Measurements from ENCODE around the gene GAS2L1.
"Not testable (repeated sequence)": the region's sequence is repeated elsewhere in the genome, so short reads cannot be mapped to it uniquely, and the experiment has no call there.

GAS2L1 gene

GRCh38 chr22:29342177-29342576 lies 35.7 kb downstream of the GAS2L1 start:
- no peak for DNase-seq (ENCODE audit: low read depth in 2 of 2)

DNA sequence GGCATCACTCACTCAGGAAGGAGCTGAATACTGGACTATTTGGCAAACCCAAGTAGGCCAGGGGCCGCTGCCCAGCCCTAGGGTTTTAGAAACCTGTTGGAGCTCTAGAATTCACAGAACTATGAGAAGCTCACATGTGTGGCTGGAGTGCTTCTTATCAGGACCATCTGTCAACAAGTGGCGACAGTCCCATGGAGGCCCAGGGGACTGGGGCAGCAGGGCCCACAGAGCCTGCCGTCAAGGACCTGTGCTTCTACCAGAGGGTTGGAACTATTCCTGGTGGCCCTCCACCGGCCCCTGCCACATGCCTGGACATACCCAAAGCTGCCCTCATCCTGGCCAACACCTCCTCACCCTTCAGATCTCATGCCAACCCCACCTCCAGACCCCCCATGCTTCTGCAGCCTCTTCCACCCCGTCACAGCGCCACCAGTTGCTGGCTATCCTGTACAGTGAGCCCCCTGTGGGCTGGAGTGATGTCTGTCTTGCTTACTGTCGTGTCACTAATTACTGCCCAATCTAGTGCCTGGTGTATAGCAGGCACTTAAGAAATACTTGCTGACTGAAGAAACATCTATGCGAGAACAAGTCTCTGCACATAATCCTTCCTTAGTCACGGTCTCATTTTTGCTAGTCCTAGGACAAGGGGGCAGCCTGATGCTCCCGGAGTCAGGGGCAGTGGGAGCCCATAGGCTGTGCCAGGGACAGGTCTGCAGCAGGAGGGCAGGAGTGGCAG lies 36.3 kb downstream of the GAS2L1 start:
- DNase-seq (ENCODE audit: low read depth in 2 of 2), result no peak

- no peak for DNase-seq (ENCODE audit: low read depth in 2 of 2)
Observed at GRCh38 chr22:29343313-29343805, 36.9 kb downstream of the GAS2L1 start.

DNA sequence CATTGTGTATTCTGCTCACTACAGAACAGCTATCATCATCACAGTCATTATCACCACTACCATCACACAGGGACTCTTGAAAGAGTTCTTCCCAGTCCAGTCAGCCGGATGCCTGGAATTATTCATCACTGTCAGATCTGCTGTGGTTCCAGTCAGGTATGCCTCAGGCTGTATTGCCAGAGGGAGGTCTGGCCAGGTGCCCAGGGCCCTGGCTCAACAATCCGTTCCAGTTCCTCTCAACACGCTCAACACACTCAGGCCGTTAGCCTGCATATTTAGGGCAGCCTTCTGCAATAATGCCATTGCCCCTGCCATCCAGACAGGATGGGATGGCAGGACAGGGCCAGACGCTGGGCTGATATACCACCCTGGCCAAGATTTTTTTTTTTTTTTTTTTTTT lies 37.7 kb downstream of the GAS2L1 start:
- DNase-seq (ENCODE audit: low read depth in 2 of 2), result no peak

DNA sequence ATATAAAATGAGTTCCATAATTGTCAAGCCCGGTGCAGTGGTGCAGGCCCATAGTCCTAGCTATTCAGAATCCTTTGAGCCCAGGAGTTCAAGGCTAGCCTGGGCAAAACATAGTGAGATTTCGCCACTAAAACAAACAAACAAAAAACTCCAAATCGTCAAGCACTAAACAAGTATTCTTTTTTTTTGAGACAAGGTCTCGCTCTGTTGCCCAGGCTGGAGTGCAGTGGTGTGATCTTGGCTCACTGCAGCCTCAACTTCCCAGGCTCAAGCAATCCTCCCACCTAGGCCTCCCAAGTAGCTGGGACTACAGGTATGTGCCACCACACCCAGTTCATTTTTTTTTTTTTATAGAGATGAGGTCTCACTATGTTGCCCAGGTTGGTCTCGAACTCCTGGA lies 38.4 kb downstream of the GAS2L1 start:
- DNase-seq (ENCODE audit: low read depth in 2 of 2), result not testable (repeated sequence)

- DNase-seq (ENCODE audit: low read depth in 2 of 2), result no peak
Observed at GRCh38 chr22:29345932-29346331, 39.5 kb downstream of the GAS2L1 start.

DNA sequence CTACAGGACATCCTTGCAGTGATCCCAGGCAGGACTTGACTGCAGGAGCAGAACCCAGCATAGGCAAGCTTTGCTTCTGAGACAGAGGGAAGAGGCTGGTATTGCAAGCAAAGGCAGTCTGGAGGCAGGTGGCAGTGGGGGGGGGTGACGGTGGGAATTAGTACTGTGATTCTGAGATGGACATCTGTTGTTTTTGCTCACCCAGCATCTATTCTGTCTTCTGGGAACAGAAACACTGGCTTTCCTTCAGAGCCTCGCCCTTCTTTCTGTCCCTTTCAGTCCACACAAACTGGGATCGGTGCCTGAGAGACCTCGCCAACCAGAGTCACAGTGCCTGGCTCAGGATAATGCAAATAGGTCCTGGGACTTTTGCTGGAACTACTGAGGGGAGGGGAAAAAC lies 40.2 kb downstream of the GAS2L1 start:
- DNase-seq (ENCODE audit: low read depth in 2 of 2), result no peak

GRCh38 chr22:29348041-29348440 lies 41.6 kb downstream of the GAS2L1 start:
- no peak for DNase-seq (ENCODE audit: low read depth in 2 of 2)

GRCh38 chr22:29348956-29349355 lies 42.5 kb downstream of the GAS2L1 start:
- no peak for DNase-seq (ENCODE audit: low read depth in 2 of 2)

GRCh38 chr22:29351042-29351441 lies 44.6 kb downstream of the GAS2L1 start:
- DNase-seq (ENCODE audit: low read depth in 2 of 2), result no peak

GRCh38 chr22:29351891-29352290 lies 45.4 kb downstream of the GAS2L1 start:
- DNase-seq (ENCODE audit: low read depth in 2 of 2), result no peak

GRCh38 chr22:29352778-29353177 lies 46.3 kb downstream of the GAS2L1 start:
- no peak for DNase-seq (ENCODE audit: low read depth in 2 of 2)

DNA sequence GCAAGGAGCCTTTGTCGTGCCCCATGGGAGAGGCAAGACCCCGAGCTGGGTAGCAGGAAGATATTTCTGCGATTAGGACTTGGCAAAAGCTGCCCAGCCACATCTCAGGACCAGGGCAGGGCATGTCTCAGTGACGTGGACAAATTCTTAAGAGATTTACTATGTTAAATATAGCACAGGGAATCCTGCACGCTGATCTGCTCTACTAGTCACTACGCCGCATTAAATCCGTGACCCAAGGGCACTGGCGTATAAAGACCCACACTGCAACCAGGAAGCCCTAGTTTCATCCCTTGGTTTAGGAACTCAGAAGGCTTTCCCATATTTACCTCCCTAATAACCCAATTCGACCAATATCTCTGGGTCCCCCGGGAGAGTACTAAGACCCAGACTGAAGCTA lies 46.8 kb downstream of the GAS2L1 start:
- DNase-seq (ENCODE audit: low read depth in 2 of 2), result no peak

DNA sequence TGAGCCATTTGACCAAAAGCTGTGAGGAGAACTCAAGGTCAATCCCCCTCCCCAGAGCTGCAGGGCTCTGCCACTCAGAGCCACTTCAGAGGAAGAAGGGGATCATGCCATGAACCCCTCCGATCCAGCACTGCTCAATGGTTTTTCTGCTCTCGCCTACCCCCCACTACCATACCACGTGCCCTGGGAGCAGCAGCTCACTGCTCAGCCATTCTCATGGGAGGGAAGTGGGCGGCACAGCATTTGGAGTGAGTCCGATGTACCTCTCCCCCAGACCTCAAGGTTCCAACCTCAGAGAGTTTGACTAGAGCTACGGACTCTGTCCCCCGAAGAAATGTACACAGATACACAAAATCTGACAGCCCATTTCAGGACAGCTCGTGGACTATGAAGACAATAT lies 47.4 kb downstream of the GAS2L1 start:
- no peak for DNase-seq (ENCODE audit: low read depth in 2 of 2)

DNA sequence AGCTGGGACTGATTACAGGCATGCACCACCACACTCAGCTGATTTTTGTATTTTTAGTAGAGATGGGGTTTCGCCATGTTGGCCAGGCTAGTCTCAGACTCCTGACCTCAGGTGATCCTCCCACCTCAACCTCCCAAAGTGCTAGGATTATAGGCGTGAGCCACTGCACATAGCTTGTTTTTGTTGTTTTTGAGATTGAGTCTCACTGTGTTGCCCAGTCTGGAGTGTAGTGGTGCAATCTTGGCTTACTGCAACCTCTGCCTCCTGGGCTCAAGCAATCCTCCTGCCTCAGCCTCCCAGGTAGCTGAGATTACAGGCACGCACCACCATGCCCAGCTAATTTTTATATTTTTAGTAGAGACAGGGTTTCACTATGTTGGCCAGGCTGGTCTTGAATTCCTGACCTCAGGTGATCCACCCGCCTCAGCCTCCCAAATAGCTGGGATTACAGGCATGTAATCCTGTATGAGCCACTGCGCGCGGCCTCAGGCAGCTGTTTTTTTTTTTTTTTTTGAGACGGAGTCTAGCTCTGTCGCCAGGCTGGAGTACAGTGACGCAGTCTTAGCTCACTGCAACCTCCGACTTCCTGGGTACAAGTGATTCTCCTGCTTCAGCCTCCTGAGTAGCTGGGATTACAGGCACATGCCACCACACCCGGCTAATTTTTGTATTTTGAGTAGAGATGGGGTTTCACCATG lies 50.9 kb downstream of the GAS2L1 start:
- DNase-seq (ENCODE audit: low read depth in 2 of 2), result not testable (repeated sequence)

DNA sequence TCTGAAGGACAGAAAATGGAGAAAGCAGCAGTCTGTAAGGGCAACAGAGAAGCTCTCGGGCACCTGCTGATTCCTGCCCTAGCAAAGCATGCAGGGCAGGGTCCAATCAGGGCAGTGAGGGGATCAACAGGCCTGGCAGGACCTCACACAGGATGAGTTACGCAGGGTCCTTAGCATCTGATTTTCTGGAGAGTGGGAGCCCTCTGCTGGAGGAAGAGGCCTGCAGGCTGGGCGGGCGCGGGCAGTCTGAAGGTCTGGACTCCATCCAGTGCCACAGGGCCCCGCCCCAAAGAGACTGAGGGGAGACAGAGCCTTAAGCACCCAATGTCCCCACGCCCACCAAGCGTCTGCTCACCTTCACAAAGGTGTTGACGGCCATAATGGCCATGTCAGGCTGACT lies 53.0 kb downstream of the GAS2L1 start:
- no peak for DNase-seq (ENCODE audit: low read depth in 2 of 2)

All from stimulated activated CD8-positive, alpha-beta memory T cell treated with anti-CD3 and anti-CD28 coated beads, Interleukin-2, amount 100 ng/mL, for 1 hour (primary cell).